ENCODE measurements around the gene IL27RA.
A peak's percentile ranks its signal among the peaks of the same experiment; 100 is the strongest.

The IL27RA gene

GRCh38 chr19:14031719-14032480, at the start of gene IL27RA:
TSS of gene IL27RA (plus strand) at chr19:14031762. CDS start at chr19:14031873, 111 bp downstream.
- Histone ChIP-seq H3K9me3 (ENCODE audit: control insufficient read depth, insufficient read depth, low read depth, low read length) (no peaks in the 10 kb centered on the region), H3K27ac (ENCODE audit: extremely low read depth, low read depth, low read length) (peak within 1 kb of the TSS; percentile 61; the same call in 1 of the 2 replicates), H3K4me1 (ENCODE audit: control insufficient read depth, insufficient read depth, low read length) (no peaks in the 10 kb centered on the region), H3K4me3 (ENCODE audit: low read depth, low read length) (peak within 1 kb of the TSS; percentile 64), H3K36me3 (ENCODE audit: control insufficient read depth in 2 of 2, insufficient read depth in 1 of 2, low read length in 2 of 2) (no peaks in the 10 kb centered on the region; a peak in 1 of 3 replicates)
- ChIA-PET POLR2A (interaction anchor here (0.5 to 2.7 kb wide), 11 partner anchors 9 to 122 kb away, joined by 3 to 11 read pairs (median 4); partner anchors contain the start of genes MISP3 and RFX1), CTCF (interaction anchor here (0.6 to 3.9 kb wide), 21 partner anchors 9 to 1064 kb away, joined by 3 to 29 read pairs (median 4); partner anchors contain the start of gene MISP3)
- TF ChIP-seq ZSCAN4 (tag by site-specific recombination; IDR thresholded peaks at IDR 0.05) (peak; percentile 46; the same call in 1 of the 2 replicates), ZNF449 (tag by site-specific recombination; IDR thresholded peaks at IDR 0.05) (no peak), ZNF394 (tag by site-specific recombination; IDR thresholded peaks at IDR 0.05; ENCODE audit: borderline replicate concordance) (0 out of 2 replicates have a peak, but pooled peaks have one; percentile 42), ZFP37 (tag by site-specific recombination; IDR thresholded peaks at IDR 0.05) (0 out of 2 replicates have a peak, but pooled peaks have one; percentile 70), ZBTB10 (tag by site-specific recombination; IDR thresholded peaks at IDR 0.05) (peak; percentile 96), CTCF (tag by site-specific recombination; IDR thresholded peaks at IDR 0.05) (peak; percentile 89), ZNF623 (tag by site-specific recombination; IDR thresholded peaks at IDR 0.05) (no peak), ZNF785 (tag by site-specific recombination; IDR thresholded peaks at IDR 0.05) (no peak), KLF8 (tag by site-specific recombination; IDR thresholded peaks at IDR 0.05) (peak; percentile 33; the same call in 1 of the 2 replicates), KLF16 (tag by site-specific recombination; IDR thresholded peaks at IDR 0.05) (peak; percentile 45; the same call in 1 of the 2 replicates), ZNF501 (tag by site-specific recombination; IDR thresholded peaks at IDR 0.05) (0 out of 2 replicates have a peak, but pooled peaks have one; percentile 66), ZNF239 (tag by site-specific recombination; IDR thresholded peaks at IDR 0.05) (no peak), ELK4 (IDR thresholded peaks at IDR 0.05; ENCODE audit: borderline replicate concordance, low read depth, low read length) (no peak), SETDB1 (IDR thresholded peaks at IDR 0.05; ENCODE audit: insufficient read length, low read length) (no peak), SP2 (tag by site-specific recombination; IDR thresholded peaks at IDR 0.05) (peak; percentile 26; the same call in 1 of the 2 replicates), GLIS2 (tag by site-specific recombination; IDR thresholded peaks at IDR 0.05) (peak; percentile 82), ZNF2 (tag by site-specific recombination; IDR thresholded peaks at IDR 0.05) (0 out of 2 replicates have a peak, but pooled peaks have one; percentile 65), KLF9 (tag by site-specific recombination; IDR thresholded peaks at IDR 0.05; ENCODE audit: low read depth) (peak; percentile 51; the same call in 1 of the 2 replicates), HIC1 (tag by site-specific recombination; IDR thresholded peaks at IDR 0.05) (peak; percentile 42; the same call in 1 of the 2 replicates), ZBTB20 (tag by site-specific recombination; IDR thresholded peaks at IDR 0.05) (peak; percentile 72), ZBTB11 (tag by site-specific recombination; conservative IDR thresholded peaks at IDR 0.05; ENCODE audit: low read depth) (peak; percentile 48; the same call in 1 of the 2 replicates)

Data from HEK293 (cell line).